ENCODE measurements around the gene GPR151. TPM values are rescaled to one million over a fixed set of nuclear protein-coding genes. Genes with fewer than 3 reads are reported as not detected.

Gene GPR151
- total RNA-seq, 2 donors from 2014 or later: not detected

GRCh38 chr5:146513462-146513861 lies 2.5 kb downstream of the GPR151 start:
- Mint-ChIP-seq H3K27ac (peak overlapping the region; percentile 38), H3K4me1 (ENCODE audit: low read depth) (no peaks in the 10 kb centered on the region)

GRCh38 chr5:146510559-146511125 lies 5.3 kb downstream of the GPR151 start:
- H3K27me3 Mint-ChIP-seq (ENCODE audit: low read depth): no peaks in the 10 kb centered on the region
- H3K9me3 Mint-ChIP-seq: no peaks in the 10 kb centered on the region
- no peaks in the 10 kb centered on the region for H3K4me1 Mint-ChIP-seq (ENCODE audit: low read depth)
- ATAC-seq (replicated peaks in 1 of 2) (no peak), DNase-seq (no peak)
- H3K27ac Mint-ChIP-seq: no peak overlapping the region
- H3K4me3 Mint-ChIP-seq: no peak overlapping the region
- H3K36me3 Mint-ChIP-seq (ENCODE audit: insufficient read depth in 2 of 2): peaks cover 3 to 17% of the 10 kb centered on the region in 2 donors

More at GRCh38 chr5:146513462-146513861, 2.5 kb downstream of the GPR151 start:
- H3K9me3 Mint-ChIP-seq: no peaks in the 10 kb centered on the region
- ATAC-seq (replicated peaks in 1 of 2) (no peak), DNase-seq (no peak)
- peaks cover 0 to 11% of the 10 kb centered on the region in 2 donors for H3K36me3 Mint-ChIP-seq (ENCODE audit: insufficient read depth in 2 of 2)
- H3K4me3 Mint-ChIP-seq: no peak overlapping the region
- H3K27me3 Mint-ChIP-seq (ENCODE audit: low read depth): no peaks in the 10 kb centered on the region

- no peaks in the 10 kb centered on the region for H3K27me3 Mint-ChIP-seq (ENCODE audit: low read depth)
- H3K4me3 Mint-ChIP-seq: no peak overlapping the region
- DNase-seq: no peak
- no peak for ATAC-seq (replicated peaks in 1 of 2)
- peak overlapping the region; percentile 14 for H3K27ac Mint-ChIP-seq
- no peaks in the 10 kb centered on the region for H3K4me1 Mint-ChIP-seq (ENCODE audit: low read depth)
- peaks cover 16 to 27% of the 10 kb centered on the region in 2 donors for H3K36me3 Mint-ChIP-seq (ENCODE audit: insufficient read depth in 2 of 2)
- H3K9me3 Mint-ChIP-seq: no peaks in the 10 kb centered on the region
Measured at GRCh38 chr5:146507428-146507827, 8.6 kb downstream of the GPR151 start.

GRCh38 chr5:146499680-146500079 lies 16.3 kb downstream of the GPR151 start:
- Mint-ChIP-seq H3K27me3 (ENCODE audit: low read depth) (no peaks in the 10 kb centered on the region), H3K4me3 (no peak overlapping the region), H3K4me1 (ENCODE audit: low read depth) (no peaks in the 10 kb centered on the region), H3K9me3 (no peaks in the 10 kb centered on the region), H3K36me3 (ENCODE audit: insufficient read depth in 2 of 2) (peaks cover 14% of the 10 kb centered on the region in 2 donors), H3K27ac (no peak overlapping the region)
- ATAC-seq (replicated peaks in 1 of 2) (no peak), DNase-seq (no peak)

- Mint-ChIP-seq H3K36me3 (ENCODE audit: insufficient read depth in 2 of 2) (peaks cover 6 to 19% of the 10 kb centered on the region in 2 donors), H3K4me1 (ENCODE audit: low read depth) (no peaks in the 10 kb centered on the region), H3K27me3 (ENCODE audit: low read depth) (no peaks in the 10 kb centered on the region), H3K9me3 (no peaks in the 10 kb centered on the region), H3K4me3 (no peak overlapping the region), H3K27ac (no peak overlapping the region)
- DNase-seq (no peak), ATAC-seq (replicated peaks in 1 of 2) (no peak)
Measured at GRCh38 chr5:146494656-146495055, 21.3 kb downstream of the GPR151 start.

GRCh38 chr5:146490089-146490843 lies 25.7 kb downstream of the GPR151 start:
- H3K27me3 Mint-ChIP-seq (ENCODE audit: low read depth): no peaks in the 10 kb centered on the region
- no peak overlapping the region for H3K27ac Mint-ChIP-seq
- peaks cover 0 to 22% of the 10 kb centered on the region in 2 donors for H3K36me3 Mint-ChIP-seq (ENCODE audit: insufficient read depth in 2 of 2)
- H3K4me3 Mint-ChIP-seq: no peak overlapping the region
- no peak for DNase-seq
- no peak for ATAC-seq (replicated peaks in 1 of 2)
- no peaks in the 10 kb centered on the region for H3K4me1 Mint-ChIP-seq (ENCODE audit: low read depth)
- H3K9me3 Mint-ChIP-seq: no peaks in the 10 kb centered on the region

GRCh38 chr5:146484714-146485391 lies 31.1 kb downstream of the GPR151 start:
- Mint-ChIP-seq H3K4me1 (ENCODE audit: low read depth) (no peaks in the 10 kb centered on the region), H3K36me3 (ENCODE audit: insufficient read depth in 2 of 2) (peaks cover 7 to 30% of the 10 kb centered on the region in 2 donors)

GRCh38 chr5:146482775-146483174 lies 33.2 kb downstream of the GPR151 start:
- H3K27me3 Mint-ChIP-seq (ENCODE audit: low read depth): no peaks in the 10 kb centered on the region
- no peak for ATAC-seq (replicated peaks in 1 of 2)
- H3K27ac Mint-ChIP-seq: no peak overlapping the region
- no peak for DNase-seq
- H3K4me3 Mint-ChIP-seq: no peak overlapping the region
- H3K9me3 Mint-ChIP-seq: no peaks in the 10 kb centered on the region
- H3K4me1 Mint-ChIP-seq (ENCODE audit: low read depth): no peaks in the 10 kb centered on the region
- peaks cover 7 to 28% of the 10 kb centered on the region in 2 donors for H3K36me3 Mint-ChIP-seq (ENCODE audit: insufficient read depth in 2 of 2)

More at GRCh38 chr5:146484714-146485391, 31.1 kb downstream of the GPR151 start:
- Mint-ChIP-seq H3K4me3 (no peak overlapping the region), H3K27ac (peak overlapping the region; percentile 43), H3K27me3 (ENCODE audit: low read depth) (no peaks in the 10 kb centered on the region), H3K9me3 (no peaks in the 10 kb centered on the region)
- ATAC-seq (replicated peaks in 1 of 2): no peak
- no peak for DNase-seq

- ATAC-seq (replicated peaks in 1 of 2) (no peak), DNase-seq (no peak)
- Mint-ChIP-seq H3K4me3 (no peak overlapping the region), H3K27ac (no peak overlapping the region), H3K9me3 (no peaks in the 10 kb centered on the region), H3K4me1 (ENCODE audit: low read depth) (no peaks in the 10 kb centered on the region), H3K27me3 (ENCODE audit: low read depth) (no peaks in the 10 kb centered on the region), H3K36me3 (ENCODE audit: insufficient read depth in 2 of 2) (peaks cover 13 to 40% of the 10 kb centered on the region in 2 donors)
Measured at GRCh38 chr5:146475906-146476305, 40.1 kb downstream of the GPR151 start.

GRCh38 chr5:146475190-146475780 lies 40.7 kb downstream of the GPR151 start:
- peaks cover 13 to 46% of the 10 kb centered on the region in 2 donors for H3K36me3 Mint-ChIP-seq (ENCODE audit: insufficient read depth in 2 of 2)

GRCh38 chr5:146474065-146474464 lies 41.9 kb downstream of the GPR151 start:
- no peak for DNase-seq
- no peak overlapping the region for H3K27ac Mint-ChIP-seq
- H3K4me3 Mint-ChIP-seq: no peak overlapping the region
- no peaks in the 10 kb centered on the region for H3K4me1 Mint-ChIP-seq (ENCODE audit: low read depth)
- H3K27me3 Mint-ChIP-seq (ENCODE audit: low read depth): no peaks in the 10 kb centered on the region
- no peaks in the 10 kb centered on the region for H3K9me3 Mint-ChIP-seq
- peaks cover 13 to 47% of the 10 kb centered on the region in 2 donors for H3K36me3 Mint-ChIP-seq (ENCODE audit: insufficient read depth in 2 of 2)
- ATAC-seq (replicated peaks in 1 of 2): no peak

More at GRCh38 chr5:146475190-146475780, 40.7 kb downstream of the GPR151 start:
- peak overlapping the region; percentile 77 for H3K27ac Mint-ChIP-seq
- no peak overlapping the region for H3K4me3 Mint-ChIP-seq
- ATAC-seq (replicated peaks in 1 of 2) (no peak), DNase-seq (no peak)
- H3K27me3 Mint-ChIP-seq (ENCODE audit: low read depth): no peaks in the 10 kb centered on the region
- H3K9me3 Mint-ChIP-seq: no peaks in the 10 kb centered on the region
- H3K4me1 Mint-ChIP-seq (ENCODE audit: low read depth): no peaks in the 10 kb centered on the region

- Mint-ChIP-seq H3K27ac (peak overlapping the region; percentile 1), H3K4me1 (ENCODE audit: low read depth) (peaks cover 24% of the 10 kb centered on the region), H3K4me3 (no peak overlapping the region), H3K36me3 (ENCODE audit: insufficient read depth in 2 of 2) (peaks cover 12 to 54% of the 10 kb centered on the region in 2 donors), H3K27me3 (ENCODE audit: low read depth) (no peaks in the 10 kb centered on the region), H3K9me3 (no peaks in the 10 kb centered on the region)
- no peak for DNase-seq
- no peak for ATAC-seq (replicated peaks in 1 of 2)
Measured at GRCh38 chr5:146467760-146468159, 48.2 kb downstream of the GPR151 start.
